Islet of Langerhans (tissue), 1 donor: Measurements from ENCODE around the gene PRKAB1.

Source experiments
- FAIRE-seq: peaks from one replicate; lab custom pipeline; 2011; peaks lifted over from hg19 to GRCh38; lab: Jason Lieb, UNC

PRKAB1 gene

GRCh38 chr12:119661882-119662281 lies 6.1 kb upstream of the PRKAB1 start:
- no peak for FAIRE-seq

GRCh38 chr12:119664642-119665041 lies 3.3 kb upstream of the PRKAB1 start:
- FAIRE-seq: no peak

- no peak for FAIRE-seq
Measured at GRCh38 chr12:119665164-119665929, 2.6 kb upstream of the PRKAB1 start.

GRCh38 chr12:119666226-119666795 lies 1.6 kb upstream of the PRKAB1 start:
- FAIRE-seq: no peak

GRCh38 chr12:119666900-119667576 lies 895 bp upstream of the PRKAB1 start:
- FAIRE-seq: no peak

GRCh38 chr12:119668324-119668841 lies 450 bp downstream of the PRKAB1 start:
- no peak for FAIRE-seq

- FAIRE-seq: no peak
Measured at GRCh38 chr12:119669744-119670472, 2.0 kb downstream of the PRKAB1 start.

- FAIRE-seq: no peak
Measured at GRCh38 chr12:119671070-119671469, 3.1 kb downstream of the PRKAB1 start.

- no peak for FAIRE-seq
Measured at GRCh38 chr12:119672194-119672593, 4.3 kb downstream of the PRKAB1 start.

- no peak for FAIRE-seq
Measured at GRCh38 chr12:119673634-119674033, 5.7 kb downstream of the PRKAB1 start.

- FAIRE-seq: no peak
Measured at GRCh38 chr12:119674560-119674959, 6.6 kb downstream of the PRKAB1 start.

- no peak for FAIRE-seq
Measured at GRCh38 chr12:119676022-119676421, 8.1 kb downstream of the PRKAB1 start.

GRCh38 chr12:119676573-119676972 lies 8.6 kb downstream of the PRKAB1 start:
- FAIRE-seq: no peak

- FAIRE-seq: no peak
Measured at GRCh38 chr12:119678459-119678858, 10.5 kb downstream of the PRKAB1 start.

GRCh38 chr12:119679081-119679480 lies 11.1 kb downstream of the PRKAB1 start:
- no peak for FAIRE-seq

GRCh38 chr12:119679490-119679889 lies 11.6 kb downstream of the PRKAB1 start:
- no peak for FAIRE-seq

GRCh38 chr12:119681111-119681510 lies 13.2 kb downstream of the PRKAB1 start:
- no peak for FAIRE-seq

GRCh38 chr12:119681728-119682638 lies 14.1 kb downstream of the PRKAB1 start:
- no peak for FAIRE-seq

GRCh38 chr12:119682639-119683252 lies 14.8 kb downstream of the PRKAB1 start:
- no peak for FAIRE-seq

GRCh38 chr12:119683413-119683812 lies 15.5 kb downstream of the PRKAB1 start:
- no peak for FAIRE-seq

- no peak for FAIRE-seq
Measured at GRCh38 chr12:119683816-119684215, 15.9 kb downstream of the PRKAB1 start.
